IPS DF 19.7 (cell line): ENCODE results near the gene BCO1.

ENCODE experiments used
- DNase-seq: peaks from one replicate; pipeline ENCODE4 v3.0.0-alpha.2; 2013; ENCODE audit warnings: low read depth, low spot score

Gene BCO1

DNA sequence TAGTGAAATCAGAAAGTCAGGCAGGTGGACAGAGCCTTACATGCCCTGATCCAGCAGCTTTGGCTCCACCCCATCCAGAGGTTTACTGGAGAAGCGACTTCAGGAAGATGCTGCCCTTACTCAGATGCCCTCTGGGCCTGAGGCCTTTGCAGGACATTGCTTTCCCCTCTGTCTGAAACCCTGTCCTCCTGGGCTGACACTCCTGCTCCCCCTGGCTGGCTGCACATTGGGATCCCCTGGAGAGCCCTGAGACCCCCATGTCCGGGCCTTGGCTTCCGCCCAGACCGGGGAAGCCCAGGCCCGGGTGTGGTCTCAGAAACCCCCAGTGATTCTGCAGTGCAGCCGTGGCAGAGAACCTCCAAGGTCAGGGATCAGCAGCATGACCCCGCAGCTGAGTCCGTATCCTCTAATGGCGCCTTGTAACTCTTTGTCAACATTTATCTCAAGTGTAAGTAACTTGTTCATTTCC, 36.6 kb downstream of the BCO1 start:
- no peak for DNase-seq

DNA sequence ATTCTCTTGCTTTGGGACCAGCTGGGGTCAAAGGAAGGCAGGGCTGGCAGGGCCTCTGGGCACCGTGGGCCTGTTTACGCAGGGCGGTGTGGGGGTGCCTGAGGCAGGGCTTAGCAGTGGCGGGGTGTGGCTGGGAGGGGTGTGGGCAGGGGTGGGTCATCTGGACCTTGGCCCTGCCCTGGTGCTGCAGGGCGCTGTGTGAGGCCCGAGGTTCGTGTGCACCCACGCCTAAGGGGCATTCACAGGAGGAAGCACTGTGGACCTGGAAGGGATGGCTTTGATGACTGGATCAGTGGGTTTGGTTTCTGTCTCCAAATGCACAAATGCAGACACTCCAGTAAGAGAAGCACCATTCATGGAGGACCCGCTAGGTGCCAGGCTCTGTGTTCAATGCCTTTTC, 37.3 kb downstream of the BCO1 start:
- DNase-seq, result no peak

DNA sequence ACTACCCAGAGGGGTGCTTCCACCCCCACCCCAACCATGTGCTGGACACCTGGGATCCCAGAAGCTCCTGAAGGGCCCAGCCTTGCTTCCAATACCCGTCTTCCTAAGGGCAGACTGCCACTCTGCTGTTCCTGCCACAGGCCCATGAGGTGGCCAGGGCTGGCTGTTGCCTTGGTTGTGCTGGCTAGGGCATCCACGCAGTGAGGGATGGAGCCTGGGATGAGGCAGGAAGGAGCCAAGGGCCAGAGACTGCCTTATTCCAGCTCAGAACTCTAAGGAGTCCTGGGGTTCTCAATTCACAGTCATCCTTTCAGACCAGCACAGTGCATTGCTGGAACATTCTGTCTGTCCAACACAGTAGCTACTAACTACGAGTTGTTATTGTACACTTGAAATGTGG, 37.8 kb downstream of the BCO1 start:
- DNase-seq, result no peak

DNA sequence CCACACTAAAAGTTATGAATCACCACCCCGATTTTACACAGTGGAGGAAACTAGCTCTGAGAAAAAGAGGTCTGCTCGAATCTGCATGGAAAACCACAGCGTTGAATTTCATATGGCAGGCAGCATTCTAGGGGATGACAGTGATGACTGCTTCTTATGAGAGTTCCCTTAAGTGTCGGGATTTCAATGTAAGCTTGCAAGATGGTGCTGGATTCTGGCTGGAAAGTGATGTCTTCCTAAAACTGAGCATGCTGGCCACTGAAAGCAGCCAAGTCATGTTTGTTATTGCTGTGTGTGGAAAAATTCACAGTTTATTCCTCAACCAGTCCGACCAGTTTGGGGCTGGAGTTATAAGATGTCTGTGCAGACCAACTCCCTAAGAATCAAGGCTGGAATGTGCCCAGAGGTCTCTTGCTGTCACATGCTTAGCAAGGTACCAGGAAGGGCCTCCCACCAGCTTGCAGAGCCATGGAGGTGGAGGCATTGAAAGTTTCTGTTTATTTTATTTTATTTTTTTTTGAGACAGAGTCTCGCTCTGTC, 39.1 kb downstream of the BCO1 start:
- DNase-seq, result no peak

DNA sequence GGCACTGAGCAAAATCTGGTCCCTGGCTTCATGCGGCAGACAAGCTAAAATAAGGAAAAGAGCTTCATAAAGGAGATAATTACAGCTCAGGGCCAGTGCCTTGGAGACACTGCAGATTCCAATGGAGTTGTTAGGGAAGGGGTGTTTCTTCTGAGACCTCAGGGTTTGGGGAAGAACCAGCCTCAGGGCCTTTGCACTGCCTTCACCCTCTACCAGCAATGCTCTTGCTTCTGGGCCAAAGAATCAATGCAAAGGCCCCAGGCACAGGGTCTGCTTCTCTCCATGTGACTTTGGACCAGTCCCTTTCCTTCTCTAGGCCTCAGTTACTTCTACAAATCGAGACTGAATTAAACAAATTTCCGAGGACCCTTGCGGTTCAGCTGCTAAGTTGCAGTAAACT, 40.0 kb downstream of the BCO1 start:
- no peak for DNase-seq

DNA sequence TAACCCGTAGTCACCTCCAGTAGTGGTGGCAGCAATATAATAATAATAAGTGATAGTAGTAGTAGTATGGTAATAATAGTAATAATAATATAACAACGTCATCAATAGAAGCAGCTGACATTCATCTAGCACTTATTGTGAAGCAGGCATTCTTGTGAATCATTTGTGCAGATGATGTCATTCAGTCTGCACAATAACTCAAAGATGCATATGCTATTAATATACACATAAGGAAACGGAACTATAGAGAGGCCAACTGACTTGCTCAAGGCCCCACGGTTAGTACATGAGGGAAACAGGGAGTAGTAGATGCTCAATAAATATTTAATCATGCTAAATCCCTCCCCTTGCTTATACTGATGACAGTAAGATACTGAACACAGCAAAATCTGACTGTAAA, 40.9 kb downstream of the BCO1 start:
- no peak for DNase-seq

DNA sequence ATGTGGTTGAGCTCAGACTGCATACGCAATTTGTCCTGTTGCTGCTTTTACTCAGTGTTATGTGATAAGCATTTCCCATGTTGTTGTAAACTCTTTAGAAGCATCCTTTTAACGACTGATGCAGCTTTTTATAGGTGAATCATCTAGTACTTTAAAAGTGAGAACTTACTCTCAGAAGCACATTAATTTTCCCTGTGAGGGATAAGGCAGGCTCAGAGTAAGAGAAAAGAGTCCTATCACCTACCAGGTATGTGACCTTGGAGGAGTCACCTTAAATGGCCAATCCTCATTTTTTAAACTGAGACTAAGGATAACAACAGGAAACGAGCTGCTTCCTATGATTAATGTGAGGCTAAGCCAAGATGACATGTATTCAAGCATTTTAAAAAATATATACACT, 41.9 kb downstream of the BCO1 start:
- DNase-seq, result no peak

DNA sequence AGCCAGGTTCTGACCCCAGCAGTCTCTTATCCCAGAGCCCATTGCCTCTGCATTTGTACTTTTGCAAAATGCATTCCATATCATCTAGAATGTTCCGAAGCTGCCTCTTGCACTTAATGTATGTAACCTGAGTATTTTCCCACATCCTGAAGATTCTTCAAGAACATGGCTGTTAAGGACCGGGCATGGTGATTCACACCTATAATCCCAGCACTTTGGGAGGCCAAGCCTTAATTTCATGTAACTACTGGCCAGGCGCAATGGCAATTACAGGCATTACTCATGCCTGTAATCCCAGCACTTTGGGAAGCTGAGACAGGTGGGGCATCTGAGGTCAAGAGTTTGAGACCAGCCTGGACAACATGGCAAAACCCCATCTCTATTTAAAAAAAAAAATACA, 44.6 kb downstream of the BCO1 start:
- no peak for DNase-seq

DNA sequence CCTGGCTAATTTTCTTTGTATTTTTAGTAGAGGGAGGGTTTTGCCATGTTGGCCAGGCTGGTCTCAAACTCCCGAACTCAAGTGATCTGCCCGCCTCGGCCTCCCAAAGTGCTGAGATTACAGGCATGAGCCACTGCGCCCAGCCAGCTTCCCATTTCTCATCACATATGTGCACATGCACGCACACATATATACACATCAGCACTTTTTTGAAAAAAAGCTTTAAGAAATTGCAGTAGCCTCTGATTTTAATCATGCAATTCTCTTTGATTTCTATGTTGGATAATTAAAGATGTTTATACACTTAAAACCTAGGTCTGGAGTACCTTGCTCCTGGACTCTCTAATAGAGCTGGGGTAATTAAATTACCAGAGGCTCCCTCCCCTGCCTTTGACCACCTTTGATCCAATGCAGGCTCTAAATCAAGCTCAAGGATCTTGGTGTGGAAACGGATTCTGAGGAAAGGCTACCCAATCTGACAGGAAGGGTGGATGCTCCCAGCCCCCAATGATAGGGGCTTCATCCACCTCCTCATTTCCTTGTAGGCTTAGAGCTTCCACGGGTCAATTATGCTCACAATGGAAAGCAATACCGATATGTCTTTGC, 46.6 kb downstream of the BCO1 start:
- DNase-seq, result no peak

DNA sequence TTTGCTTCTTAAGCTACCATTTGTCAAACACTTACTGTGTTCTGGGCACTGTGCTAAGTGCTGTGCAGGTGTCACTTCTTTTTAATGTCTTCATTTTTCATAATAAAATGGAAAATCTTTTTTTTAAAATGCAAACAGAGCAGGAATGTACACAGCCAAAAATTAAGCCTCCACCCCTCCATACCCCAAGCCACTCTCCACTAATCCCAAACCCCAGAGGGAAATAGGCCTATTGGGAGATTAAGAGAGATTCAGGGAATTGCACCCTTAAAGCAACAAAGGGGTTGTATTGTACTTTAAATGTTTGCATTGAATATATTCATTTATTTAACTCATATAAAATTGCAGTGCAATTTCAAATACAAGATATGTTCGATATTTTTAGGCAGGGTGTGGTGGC, 47.7 kb downstream of the BCO1 start:
- DNase-seq, result no peak

DNA sequence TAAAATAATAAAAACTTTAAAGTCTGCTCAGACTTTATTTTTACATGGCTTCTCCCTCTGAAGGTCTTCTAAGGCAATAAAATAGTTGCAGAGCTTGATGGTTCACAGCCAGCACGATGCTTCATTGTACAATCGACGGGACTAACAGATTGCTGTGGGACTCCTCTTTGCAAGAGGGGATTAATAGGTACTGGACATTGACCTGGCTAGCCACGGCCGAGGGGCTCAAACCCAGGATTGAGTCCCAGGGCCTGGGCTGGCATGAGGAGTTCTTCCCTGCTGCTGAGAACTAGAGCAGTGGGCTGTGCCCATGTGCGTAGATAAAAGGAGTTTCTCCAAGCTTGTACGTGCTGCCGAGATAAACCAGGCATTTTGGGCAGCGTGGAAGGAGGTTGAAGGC, 52.6 kb downstream of the BCO1 start:
- DNase-seq, result no peak

DNA sequence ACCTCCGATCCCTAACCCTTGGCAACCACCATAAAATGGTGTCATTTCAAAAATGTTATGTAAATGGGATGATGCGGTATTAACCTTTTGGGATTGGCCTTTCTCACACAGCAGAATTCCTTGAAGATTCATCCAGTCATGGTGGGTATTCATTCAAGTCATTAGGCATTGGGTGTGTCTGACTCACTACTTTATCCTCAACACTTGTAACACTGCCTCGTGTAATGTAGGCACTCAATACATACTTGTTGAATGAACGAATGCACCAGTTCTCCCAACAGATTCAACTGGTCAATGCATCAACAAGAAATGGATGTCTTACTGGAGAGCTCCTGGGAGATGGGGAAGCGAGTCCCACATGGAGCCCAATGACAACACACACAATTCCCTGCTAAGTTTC, 54.4 kb downstream of the BCO1 start:
- DNase-seq, result no peak

DNA sequence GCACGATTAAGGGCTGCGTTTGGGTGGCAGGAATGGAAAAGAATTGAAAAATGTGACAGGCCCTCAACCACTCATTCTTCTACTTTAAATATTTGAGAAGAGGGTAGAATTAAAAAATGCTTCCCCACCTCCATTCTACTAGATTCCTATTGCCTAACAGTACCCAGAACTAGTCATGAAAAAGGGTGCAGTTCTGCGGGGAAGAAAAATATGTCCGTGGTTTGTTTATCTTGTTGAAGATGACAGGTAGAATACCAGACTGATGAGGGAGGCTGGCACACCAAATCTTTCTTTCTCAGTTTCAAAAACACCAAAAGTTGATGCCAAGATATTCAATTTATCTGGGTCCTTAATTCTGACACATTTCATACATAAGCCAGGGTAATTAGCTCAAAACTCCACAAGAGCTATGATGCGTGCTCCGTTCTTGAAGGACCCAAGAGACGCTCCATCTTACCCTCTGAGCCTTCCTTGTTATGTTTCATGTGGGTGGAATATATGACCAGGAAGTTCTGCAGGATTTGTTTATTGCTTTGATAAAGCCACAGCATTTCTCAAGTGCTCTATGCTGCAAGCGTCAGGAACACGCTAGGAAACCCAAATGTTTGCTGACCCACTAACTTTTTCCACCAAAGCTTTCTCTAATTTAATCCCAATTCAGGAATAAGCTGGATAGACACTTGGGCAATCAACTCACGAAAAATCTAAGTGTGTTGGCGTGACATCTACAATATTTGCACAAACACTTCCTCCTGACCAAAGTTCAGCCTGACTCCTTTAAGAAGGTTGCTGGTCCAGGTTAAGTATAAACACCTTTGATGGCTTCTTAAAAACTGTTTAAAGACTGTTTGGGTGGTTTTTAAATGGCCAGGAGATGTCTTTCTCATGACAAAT, 55.7 kb downstream of the BCO1 start:
- no peak for DNase-seq

DNA sequence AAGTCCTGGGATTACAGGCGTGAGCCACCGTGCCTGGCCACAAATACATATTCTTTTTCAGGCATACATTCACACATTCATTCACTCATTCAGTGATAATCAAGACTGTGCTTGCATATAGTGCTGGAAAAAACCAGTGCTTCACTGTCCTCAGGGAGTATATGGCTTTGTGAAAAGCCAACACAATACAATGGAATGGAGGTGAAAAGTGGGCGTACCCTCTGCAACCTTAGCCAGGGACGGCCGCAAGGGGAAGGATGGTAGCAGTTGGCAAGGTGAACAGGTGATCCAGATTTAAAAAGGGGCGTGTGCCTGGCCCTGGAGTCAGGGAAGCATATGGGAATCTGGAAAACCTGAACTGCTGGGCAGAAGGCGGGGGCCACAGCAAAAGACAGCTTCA, 58.1 kb downstream of the BCO1 start:
- no peak for DNase-seq

DNA sequence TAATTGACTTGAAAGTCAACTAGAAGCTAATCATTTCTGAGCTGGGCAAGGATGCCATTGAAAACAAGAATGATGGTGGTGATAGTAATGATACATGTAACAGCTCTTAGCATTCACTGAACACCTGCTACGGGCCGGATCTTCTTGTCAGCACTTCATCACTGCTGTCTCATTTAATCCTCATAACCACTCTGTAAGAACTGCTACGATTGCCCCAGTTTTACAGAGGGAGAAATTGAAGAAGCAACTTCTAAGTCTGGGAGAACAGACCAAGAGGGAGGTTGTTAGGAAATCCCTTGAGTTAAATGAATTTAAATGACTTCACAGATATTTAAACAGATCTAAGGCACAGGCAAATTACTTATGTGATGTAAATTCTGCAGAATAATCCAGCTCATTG, 69.3 kb downstream of the BCO1 start:
- DNase-seq, result no peak

DNA sequence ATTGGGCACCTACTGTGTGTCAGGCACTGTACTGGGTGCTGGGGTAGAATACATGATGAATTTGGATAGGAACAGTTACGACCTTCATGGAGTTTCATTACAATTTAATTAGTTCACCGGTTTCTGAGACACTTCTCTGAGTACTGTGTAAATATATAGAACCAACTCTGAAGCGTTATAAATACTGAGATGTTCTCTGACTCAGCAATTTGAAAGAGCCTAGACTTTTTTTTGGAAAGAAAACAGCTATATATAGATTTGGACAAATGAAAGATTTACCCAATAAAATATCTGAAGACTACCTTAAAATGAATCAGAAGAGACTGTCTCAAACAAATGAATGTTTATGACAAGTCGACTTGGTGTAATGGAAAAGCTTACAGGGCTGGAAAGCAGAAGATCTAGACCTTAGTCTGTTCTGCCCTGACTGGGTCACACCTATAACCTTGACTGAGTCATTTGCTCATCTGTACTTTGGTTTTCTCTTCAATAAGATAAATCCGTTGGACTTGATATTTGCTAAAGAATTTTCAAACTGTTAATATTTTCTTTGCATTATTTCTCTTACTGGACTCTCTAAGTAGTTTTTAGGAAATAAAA, 71.7 kb downstream of the BCO1 start:
- DNase-seq, result no peak

DNA sequence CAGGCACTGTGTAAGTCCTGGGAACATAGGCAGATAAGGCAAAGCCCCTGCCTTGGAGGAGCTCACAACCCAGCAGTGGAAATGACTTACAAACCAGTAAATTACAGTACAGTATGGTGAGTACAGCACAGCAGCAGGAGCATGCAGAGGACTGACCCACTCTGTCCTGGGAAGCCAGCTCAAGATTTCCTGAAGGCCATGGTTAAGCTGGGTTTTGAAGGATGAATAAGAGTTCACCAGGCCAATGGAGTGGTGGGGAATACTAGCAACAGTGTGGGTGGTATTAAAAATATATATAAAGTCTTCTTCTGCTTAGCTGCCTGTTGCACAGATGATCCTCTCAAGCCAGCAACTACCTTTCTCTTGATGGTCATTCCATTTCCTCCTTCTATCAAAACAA, 73.3 kb downstream of the BCO1 start:
- no peak for DNase-seq

DNA sequence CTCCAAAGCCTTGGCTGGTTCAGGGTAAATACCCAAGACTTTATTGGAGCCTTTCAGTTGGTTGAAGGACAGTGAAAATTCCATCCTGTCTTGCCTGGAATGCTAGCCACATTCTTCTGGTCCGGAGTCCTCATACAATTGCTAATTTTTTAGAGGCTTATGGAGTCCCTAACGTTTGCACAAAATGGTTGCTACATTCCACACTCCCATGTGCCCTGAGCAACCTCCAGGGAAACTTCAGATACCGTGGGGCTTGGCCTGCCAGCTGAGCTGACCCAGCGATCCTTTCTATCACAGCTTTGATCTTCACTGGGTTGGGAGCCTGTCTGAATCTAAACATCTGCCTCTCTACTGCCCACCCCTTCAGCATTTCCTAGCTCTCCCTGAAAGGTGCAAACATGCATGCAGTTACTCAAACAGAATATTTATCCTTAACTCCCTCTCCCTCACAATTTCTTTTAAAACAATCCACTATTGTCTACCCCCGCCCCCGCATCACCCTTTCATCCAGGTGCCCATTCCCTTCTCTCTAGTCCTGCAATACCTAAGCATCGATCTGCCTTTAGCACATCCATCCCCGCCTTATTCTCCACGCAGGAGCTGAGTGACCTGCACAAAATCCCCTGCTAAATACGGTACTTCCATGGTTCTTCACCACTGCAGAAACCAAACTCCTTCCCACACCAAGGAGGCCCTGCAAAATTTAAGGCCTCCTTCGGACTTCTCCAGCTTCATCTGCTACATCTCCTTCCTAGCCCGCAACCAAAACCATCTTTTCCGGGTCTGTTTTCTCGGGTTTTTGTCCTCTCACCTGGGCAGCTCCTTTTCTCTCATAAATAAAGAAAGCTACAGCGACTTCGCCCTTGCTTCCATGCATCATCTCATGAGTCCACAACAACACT, 75.5 kb downstream of the BCO1 start:
- peak; percentile 84 for DNase-seq

DNA sequence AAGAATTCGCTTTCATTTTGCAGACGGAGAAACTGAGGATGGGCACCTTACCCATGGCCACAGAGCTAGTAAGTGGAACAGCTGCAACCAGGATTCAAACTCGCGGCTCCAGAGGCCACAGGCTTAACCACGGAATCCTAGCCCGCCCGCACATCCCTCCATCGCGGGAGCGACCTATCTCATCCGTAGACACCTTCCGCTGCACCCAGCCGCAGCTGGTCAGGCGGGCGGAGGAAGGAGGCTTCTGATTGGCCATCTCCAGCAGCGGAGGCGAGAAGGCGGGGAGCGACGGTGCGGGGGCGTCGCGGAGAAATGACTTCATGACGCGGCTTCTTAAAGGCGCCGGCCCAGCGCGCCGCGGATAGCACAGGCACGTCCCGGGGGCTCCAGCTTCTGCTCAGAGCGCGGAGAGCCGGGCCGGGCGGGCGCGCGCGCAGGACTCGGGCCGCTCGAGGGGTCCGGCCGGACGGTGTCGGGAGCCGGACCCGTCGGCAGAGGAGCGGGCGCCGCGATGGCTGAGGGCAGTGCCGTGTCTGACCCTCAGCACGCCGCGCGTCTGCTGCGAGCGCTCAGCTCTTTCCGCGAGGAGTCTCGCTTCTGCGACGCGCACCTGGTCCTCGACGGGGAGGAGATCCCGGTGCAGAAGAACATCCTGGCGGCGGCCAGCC, 76.2 kb downstream of the BCO1 start, which contains the start of gene GAN:
TSS of gene GAN (plus strand) at position 360 of the 668 bp plus-strand sequence. CDS start at position 512, 152 bp downstream.
- DNase-seq, result peak; percentile 83

DNA sequence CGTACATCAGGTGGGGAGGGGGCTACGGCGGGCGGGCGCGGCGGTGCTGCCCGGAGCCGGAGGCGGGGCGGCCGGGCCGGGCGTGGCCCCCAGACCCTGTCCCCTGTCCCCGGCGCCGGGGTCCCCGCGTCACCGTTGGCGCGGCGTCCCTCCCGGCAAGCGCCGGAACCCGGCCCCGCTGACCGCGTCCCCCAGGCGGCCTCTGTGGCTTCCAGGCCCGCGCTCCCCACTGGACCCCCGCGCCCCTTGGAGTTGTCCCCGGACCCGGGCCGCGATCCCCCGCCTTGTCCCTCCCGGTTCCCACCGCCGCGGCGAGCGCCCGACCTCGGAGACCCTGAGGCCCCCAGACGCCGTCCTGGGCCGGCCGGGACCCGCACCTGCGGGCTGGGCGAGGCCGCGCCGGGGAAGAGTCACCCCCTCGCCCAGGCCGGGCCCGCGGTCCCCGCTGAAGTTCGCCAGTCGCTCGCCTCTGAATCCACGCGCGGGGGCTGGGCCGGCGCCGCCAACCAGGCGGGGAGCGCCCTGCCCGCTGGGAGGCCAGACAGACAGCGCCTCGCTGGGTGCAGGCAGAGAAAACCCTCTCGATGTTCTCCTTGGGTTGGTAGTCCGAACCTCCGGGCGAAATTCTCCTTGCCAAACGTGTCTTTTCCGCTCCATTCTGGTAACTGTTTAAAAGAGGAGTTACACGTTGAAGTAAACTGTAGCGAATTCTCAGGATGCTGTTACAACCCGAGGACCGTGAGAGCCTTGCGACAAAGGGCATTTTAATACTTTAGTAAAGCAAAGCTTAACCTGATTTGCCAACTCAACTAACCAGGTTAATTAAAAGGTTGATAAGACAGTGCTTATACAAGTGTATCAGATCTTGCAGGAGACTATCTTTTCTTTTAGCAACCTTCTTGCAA, 77.0 kb downstream of the BCO1 start:
- DNase-seq, result no peak
